ENCODE measurements around the gene TASOR2. TPM values are rescaled to one million over a fixed set of nuclear protein-coding genes. Genes with fewer than 3 reads are reported as not detected.
A peak's percentile ranks its signal among the peaks of the same experiment; 100 is the strongest.

TASOR2 gene
- total and polyA plus RNA-seq, 8 donors, result 6.0 to 362 (median 50.1) TPM

- 5 to 12% (median 7%) methylated on average over 26 to 49 of the region's 49 CpGs for WGBS, 5 donors
- peak overlapping the region; percentile 24 to 69 (median 63) for H3K27ac ChIP-seq
- DNase-seq, result peak; percentile 63 to 91
- H3K36me3 ChIP-seq, result no peaks in the 10 kb centered on the region
- H3K27me3 ChIP-seq, result no peaks in the 10 kb centered on the region
- TF ChIP-seq POLR2A (IDR thresholded peaks at IDR 0.05) (no peak), POLR2AphosphoS5 (IDR thresholded peaks at IDR 0.05) (no peak), EP300 (IDR thresholded peaks at IDR 0.05) (no peak)
- TF ChIP-seq, protein P1, sequence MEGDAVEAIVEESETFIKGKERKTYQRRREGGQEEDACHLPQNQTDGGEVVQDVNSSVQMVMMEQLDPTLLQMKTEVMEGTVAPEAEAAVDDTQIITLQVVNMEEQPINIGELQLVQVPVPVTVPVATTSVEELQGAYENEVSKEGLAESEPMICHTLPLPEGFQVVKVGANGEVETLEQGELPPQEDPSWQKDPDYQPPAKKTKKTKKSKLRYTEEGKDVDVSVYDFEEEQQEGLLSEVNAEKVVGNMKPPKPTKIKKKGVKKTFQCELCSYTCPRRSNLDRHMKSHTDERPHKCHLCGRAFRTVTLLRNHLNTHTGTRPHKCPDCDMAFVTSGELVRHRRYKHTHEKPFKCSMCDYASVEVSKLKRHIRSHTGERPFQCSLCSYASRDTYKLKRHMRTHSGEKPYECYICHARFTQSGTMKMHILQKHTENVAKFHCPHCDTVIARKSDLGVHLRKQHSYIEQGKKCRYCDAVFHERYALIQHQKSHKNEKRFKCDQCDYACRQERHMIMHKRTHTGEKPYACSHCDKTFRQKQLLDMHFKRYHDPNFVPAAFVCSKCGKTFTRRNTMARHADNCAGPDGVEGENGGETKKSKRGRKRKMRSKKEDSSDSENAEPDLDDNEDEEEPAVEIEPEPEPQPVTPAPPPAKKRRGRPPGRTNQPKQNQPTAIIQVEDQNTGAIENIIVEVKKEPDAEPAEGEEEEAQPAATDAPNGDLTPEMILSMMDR (IDR thresholded peaks at IDR 0.05), result no peak
- no peaks in the 10 kb centered on the region for H3K9me3 ChIP-seq
- intact Hi-C loops (cut with DNase I; ENCODE audit: low total_unique reads), result no loop called here
- H3K4me1 ChIP-seq, result peaks cover 21 to 69% (median 41%) of the 10 kb centered on the region in 4 donors
- peak overlapping the region; percentile 44 to 56 (median 51) for H3K4me3 ChIP-seq
Observed at GRCh38 chr10:5692461-5693358, 8.1 kb downstream of the TASOR2 start.

- DNase-seq, result no peak
- 46 to 56% (median 48%) methylated on average over 1 of the region's 1 CpG for WGBS, 5 donors
- Histone ChIP-seq H3K36me3 (no peaks in the 10 kb centered on the region), H3K4me1 (peaks cover 20 to 66% (median 44%) of the 10 kb centered on the region in 4 donors), H3K27me3 (no peaks in the 10 kb centered on the region), H3K9me3 (no peaks in the 10 kb centered on the region), H3K4me3 (no peak overlapping the region), H3K27ac (no peak overlapping the region)
- TF ChIP-seq EP300 (IDR thresholded peaks at IDR 0.05) (no peak), POLR2AphosphoS5 (IDR thresholded peaks at IDR 0.05) (no peak), POLR2A (IDR thresholded peaks at IDR 0.05) (no peak)
- TF ChIP-seq, protein P1 (IDR thresholded peaks at IDR 0.05), result no peak
- intact Hi-C loops (cut with DNase I; ENCODE audit: low total_unique reads), result no loop called here
Observed at GRCh38 chr10:5694573-5694972, 9.9 kb downstream of the TASOR2 start.

DNA sequence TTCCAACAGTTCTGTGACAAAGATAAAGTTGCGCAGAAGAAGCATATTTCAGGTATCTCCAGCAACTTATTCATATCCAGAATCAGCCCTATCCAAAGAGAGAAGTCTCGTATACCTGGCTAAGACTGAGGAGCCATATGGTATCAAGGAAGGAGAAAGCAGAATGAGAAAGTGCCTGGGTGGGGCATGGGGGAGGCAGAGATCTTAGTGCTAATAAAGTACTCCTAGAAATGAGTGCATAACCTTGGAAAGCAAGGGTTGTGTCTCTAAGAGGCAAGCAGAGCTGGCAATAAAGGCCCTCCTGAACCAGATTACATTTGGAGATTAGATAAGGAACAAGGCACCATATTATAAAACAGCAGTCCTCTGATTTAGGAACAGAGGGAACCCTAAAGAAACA lies 12.7 kb downstream of the TASOR2 start:
- no peaks in the 10 kb centered on the region for H3K36me3 ChIP-seq
- H3K9me3 ChIP-seq, result no peaks in the 10 kb centered on the region
- no peak overlapping the region for H3K4me3 ChIP-seq
- H3K4me1 ChIP-seq, result peaks cover 20 to 59% (median 43%) of the 10 kb centered on the region in 4 donors
- no peaks in the 10 kb centered on the region for H3K27me3 ChIP-seq
- H3K27ac ChIP-seq, result no peak overlapping the region
- WGBS, 5 donors, result 79 to 90% (median 80%) methylated on average over 2 of the region's 2 CpGs
- intact Hi-C loops (cut with DNase I; ENCODE audit: low total_unique reads), result no loop called here
- no peak for DNase-seq
- TF ChIP-seq EP300 (IDR thresholded peaks at IDR 0.05) (no peak), POLR2AphosphoS5 (IDR thresholded peaks at IDR 0.05) (no peak), POLR2A (IDR thresholded peaks at IDR 0.05) (no peak)
- TF ChIP-seq, protein P1 (IDR thresholded peaks at IDR 0.05), result no peak

DNA sequence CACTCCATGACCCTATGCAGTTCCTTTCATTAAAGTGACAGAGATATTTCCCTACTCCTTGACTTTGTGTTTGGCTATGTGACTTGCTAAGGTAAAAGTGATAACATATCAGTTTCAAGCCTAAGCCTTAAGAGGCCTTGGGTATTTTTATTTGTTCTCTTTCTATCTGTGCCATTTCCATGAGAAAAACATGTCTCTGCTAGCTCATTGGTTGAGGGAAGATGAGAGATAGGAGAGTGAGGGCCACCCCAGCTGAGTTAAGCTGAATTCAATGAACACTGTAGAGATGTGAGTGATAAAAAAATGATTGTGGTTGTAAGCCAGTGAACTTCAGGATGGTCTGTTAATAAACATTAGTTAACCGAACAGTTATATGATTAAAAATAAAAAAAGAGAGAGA lies 13.4 kb downstream of the TASOR2 start:
- DNase-seq, result no peak

More for the DNA sequence above, 13.4 kb downstream of the TASOR2 start:
- no peak overlapping the region for H3K4me3 ChIP-seq
- TF ChIP-seq POLR2AphosphoS5 (IDR thresholded peaks at IDR 0.05), result no peak
- TF ChIP-seq EP300 (IDR thresholded peaks at IDR 0.05), result no peak
- TF ChIP-seq POLR2A (IDR thresholded peaks at IDR 0.05), result no peak
- TF ChIP-seq, protein P1 (IDR thresholded peaks at IDR 0.05), result no peak
- H3K27me3 ChIP-seq, result no peaks in the 10 kb centered on the region
- no peaks in the 10 kb centered on the region for H3K36me3 ChIP-seq
- WGBS, 5 donors, result 79 to 93% (median 84%) methylated on average over 1 of the region's 1 CpG
- H3K27ac ChIP-seq, result no peak overlapping the region
- no peaks in the 10 kb centered on the region for H3K9me3 ChIP-seq
- peaks cover 16 to 52% (median 35%) of the 10 kb centered on the region in 4 donors for H3K4me1 ChIP-seq
- intact Hi-C loops (cut with DNase I; ENCODE audit: low total_unique reads), result no loop called here

All from stomach (tissue), 9 donors.